ENCODE measurements around the gene IDH3G. TPM values are rescaled to one million over a fixed set of nuclear protein-coding genes. Genes with fewer than 3 reads are reported as not detected.
"Not testable (repeated sequence)": the region's sequence is repeated elsewhere in the genome, so short reads cannot be mapped to it uniquely, and the experiment has no call there.

The IDH3G gene
- total RNA-seq, 2 donors from 2014 or later, result 116 to 135 TPM

DNA sequence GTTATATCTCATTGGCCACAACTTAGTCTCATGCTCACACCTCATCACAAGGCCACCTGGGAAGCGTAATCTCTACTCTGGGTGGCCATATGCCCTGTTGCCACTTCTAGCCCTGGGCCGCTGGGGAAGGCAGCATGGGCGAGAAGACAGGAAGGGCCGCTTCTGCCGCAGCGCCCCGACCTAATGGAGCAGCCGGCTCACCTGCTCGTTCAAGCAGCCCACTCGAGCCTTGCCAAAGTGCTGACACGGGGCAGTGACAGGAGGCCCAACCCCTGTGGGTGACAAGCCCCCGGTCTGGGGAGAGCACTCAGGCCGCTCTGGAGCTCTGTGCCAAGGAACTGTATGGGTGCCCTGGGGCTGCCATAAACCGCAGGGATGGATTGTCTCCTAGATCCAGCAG is 52.1 kb downstream of the IDH3G start:
- H3K4me3 ChIP-seq; H3K9me3 ChIP-seq; H3K4me1 ChIP-seq; H3K27me3 ChIP-seq; DNase-seq (ENCODE audit: low spot score); H3K27ac ChIP-seq; H3K36me3 ChIP-seq: not testable (repeated sequence)

DNA sequence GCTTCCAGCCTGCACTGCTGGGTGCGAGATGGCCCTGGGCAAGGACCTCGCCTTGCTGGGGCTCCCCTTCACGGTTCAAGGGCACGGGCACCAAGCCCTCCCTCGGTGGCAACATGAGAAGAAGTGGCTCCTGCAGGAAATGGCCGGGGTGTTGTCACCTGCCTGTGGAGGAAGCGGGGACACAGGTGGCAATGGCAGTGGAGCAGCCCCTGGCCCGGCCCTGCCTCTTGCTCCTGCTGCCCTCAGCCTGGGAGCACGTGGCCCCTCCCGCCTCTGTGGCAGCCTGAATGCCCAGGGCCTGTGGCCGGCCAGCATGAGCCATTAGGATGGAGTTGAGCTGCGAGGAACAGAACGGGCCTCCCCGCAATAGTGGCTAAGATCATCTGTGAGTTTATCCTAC is 52.7 kb downstream of the IDH3G start:
- no peak for TF ChIP-seq CTCF (IDR thresholded peaks at IDR 0.05)
- no peak overlapping the region for H3K4me3 ChIP-seq
- no peaks in the 10 kb centered on the region for H3K36me3 ChIP-seq
- H3K27ac ChIP-seq, result no peak overlapping the region
- no peaks in the 10 kb centered on the region for H3K9me3 ChIP-seq
- no peaks in the 10 kb centered on the region for H3K27me3 ChIP-seq
- DNase-seq (ENCODE audit: low spot score), result no peak
- H3K4me1 ChIP-seq, result peaks cover 0 to 7% of the 10 kb centered on the region in 2 donors

DNA sequence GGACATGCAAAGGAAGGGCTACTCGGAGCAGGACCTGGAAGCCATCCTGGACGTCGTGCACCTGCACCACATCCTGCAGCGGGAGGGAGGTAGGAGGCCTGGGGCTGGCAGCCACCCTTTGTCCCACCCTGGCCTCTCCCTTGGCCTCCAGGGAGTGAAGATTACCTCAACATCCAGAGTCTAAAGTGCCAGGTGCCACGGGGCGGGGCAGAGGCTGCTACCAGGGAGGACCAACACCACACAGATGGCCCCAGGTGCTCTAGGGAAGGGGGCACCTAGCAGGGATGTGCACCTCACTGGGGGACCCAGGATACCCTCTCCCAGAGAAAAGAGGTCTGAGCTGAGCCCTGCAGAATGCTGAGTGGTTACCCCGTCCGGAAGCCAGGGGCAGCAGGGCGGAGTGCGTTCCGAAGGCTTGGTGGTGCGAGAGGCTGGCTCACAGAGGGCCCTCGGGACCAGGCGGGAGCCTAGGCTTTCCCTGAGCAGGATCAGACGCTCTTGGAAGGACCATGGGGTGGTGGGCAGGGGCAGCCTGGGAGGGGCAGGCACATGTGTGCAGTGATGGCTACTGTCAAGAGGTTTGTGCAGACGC is 53.4 kb downstream of the IDH3G start:
- no peak for DNase-seq (ENCODE audit: low spot score)
- no peak overlapping the region for H3K4me3 ChIP-seq
- H3K27me3 ChIP-seq, result no peaks in the 10 kb centered on the region
- no peak overlapping the region for H3K27ac ChIP-seq
- TF ChIP-seq CTCF (IDR thresholded peaks at IDR 0.05), result no peak
- no peaks in the 10 kb centered on the region for H3K9me3 ChIP-seq
- peaks cover 0 to 7% of the 10 kb centered on the region in 2 donors for H3K4me1 ChIP-seq
- H3K36me3 ChIP-seq, result no peaks in the 10 kb centered on the region

GRCh38 chrX:153739754-153740486 is 54.3 kb downstream of the IDH3G start:
- Histone ChIP-seq H3K4me1 (peaks cover 0 to 7% of the 10 kb centered on the region in 2 donors), H3K9me3 (no peaks in the 10 kb centered on the region), H3K27ac (no peak overlapping the region), H3K4me3 (no peak overlapping the region), H3K27me3 (no peaks in the 10 kb centered on the region), H3K36me3 (no peaks in the 10 kb centered on the region)
- no peak for TF ChIP-seq CTCF (IDR thresholded peaks at IDR 0.05)
- no peak for DNase-seq (ENCODE audit: low spot score)

DNA sequence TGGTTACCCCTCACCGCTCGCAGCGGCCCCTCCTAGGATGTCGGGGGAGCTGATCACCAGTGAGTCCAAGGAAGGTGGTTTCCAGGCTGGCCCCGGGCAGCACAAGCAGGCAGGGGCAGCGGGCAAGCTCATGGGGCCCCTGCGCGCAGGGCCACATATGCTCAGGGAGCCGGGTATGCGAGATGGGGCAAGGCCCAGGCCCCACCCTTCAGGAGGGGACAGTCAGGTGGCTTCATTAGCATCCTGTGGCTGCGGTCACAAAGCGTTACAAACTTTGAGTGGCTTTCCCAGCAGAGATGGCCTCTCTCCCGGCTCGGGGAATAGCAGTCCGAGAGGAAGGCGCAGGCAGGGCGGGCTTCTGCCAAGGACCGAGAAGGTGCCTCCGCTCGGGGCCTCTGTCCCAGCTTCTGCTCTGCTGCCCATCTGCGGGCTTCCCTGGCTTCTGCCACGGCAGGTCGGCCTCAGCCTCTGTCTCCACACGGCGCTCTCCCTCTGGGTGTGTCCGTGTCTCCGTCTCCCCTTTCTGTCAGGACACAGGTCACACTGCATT is 56.0 kb downstream of the IDH3G start:
- H3K27ac ChIP-seq, result no peak overlapping the region
- DNase-seq (ENCODE audit: low spot score), result no peak
- no peaks in the 10 kb centered on the region for H3K36me3 ChIP-seq
- no peak overlapping the region for H3K4me3 ChIP-seq
- no peaks in the 10 kb centered on the region for H3K9me3 ChIP-seq
- no peaks in the 10 kb centered on the region for H3K4me1 ChIP-seq
- H3K27me3 ChIP-seq, result no peaks in the 10 kb centered on the region
- TF ChIP-seq CTCF (IDR thresholded peaks at IDR 0.05), result no peak

DNA sequence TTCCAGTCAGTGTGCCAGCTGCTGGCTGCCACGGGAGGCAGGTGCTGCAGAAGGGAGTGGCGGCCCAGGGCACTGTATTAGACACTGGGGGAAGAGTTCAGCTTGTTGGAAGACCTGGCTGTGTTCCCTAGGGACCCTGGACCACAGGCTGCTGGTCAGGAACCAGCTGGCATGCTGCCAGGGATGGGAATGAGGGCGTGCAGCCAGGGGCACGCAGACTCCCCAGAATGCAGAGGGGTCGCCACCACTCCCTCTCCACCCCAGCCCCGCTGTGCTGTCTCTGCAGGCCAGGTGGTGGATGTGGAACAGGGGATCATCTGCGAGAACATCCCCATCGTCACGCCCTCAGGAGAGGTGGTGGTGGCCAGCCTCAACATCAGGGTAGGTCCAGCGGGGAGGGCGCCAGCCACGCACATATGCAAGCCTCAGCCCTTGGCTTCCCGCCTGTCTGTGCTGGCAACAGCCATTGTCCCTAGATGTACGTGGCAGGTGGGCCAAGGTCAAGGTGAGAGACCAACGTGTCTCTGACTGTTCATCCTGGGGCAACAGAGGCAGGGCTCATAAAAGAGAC is 57.2 kb downstream of the IDH3G start:
- H3K4me3 ChIP-seq, result no peak overlapping the region
- H3K36me3 ChIP-seq, result no peaks in the 10 kb centered on the region
- no peaks in the 10 kb centered on the region for H3K4me1 ChIP-seq
- no peak overlapping the region for H3K27ac ChIP-seq
- no peak for DNase-seq (ENCODE audit: low spot score)
- peaks cover 0 to 3% of the 10 kb centered on the region in 2 donors for H3K9me3 ChIP-seq
- no peak for TF ChIP-seq CTCF (IDR thresholded peaks at IDR 0.05)
- no peaks in the 10 kb centered on the region for H3K27me3 ChIP-seq
